Left lung (tissue), 10 donors: ENCODE data around the gene STK35. TPM values are rescaled to one million over a fixed set of nuclear protein-coding genes. Genes with fewer than 3 reads are reported as not detected.

Experiments used
- ATAC-seq: fragments of 200-7000 bp; cut with Tn5 transposase; one replicate; pipeline ENCODE4 v1.9.1; 2020; ENCODE audit warnings: moderate library complexity
- DNase-seq, 4 donors: peaks; one replicate each; pipeline ENCODE4 v3.0.0-alpha.2; 2013 to 2020
- H3K27ac ChIP-seq, 2 donors: fragments of 200-600 bp; sonication (generic) in 1 of 2; one replicate each; pipeline versions ENCODE4 v1.5.0 to v1.8.0; 2020 to 2021
- H3K27me3 ChIP-seq, 2 donors: fragments of 200-600 bp; sonication (generic) in 1 of 2; one replicate each; pipeline versions ENCODE4 v1.5.0 to v1.8.0; 2020 to 2021
- H3K36me3 ChIP-seq, 2 donors: fragments of 200-600 bp; sonication (generic) in 1 of 2; one replicate each; pipeline versions ENCODE4 v1.5.0 to v1.8.0; 2020 to 2021
- H3K4me1 ChIP-seq, 2 donors: fragments of 200-600 bp; one replicate each; pipeline ENCODE4 v1.8.0; 2021
- H3K4me3 ChIP-seq, 2 donors: fragments of 200-600 bp; sonication (generic) in 1 of 2; one replicate each; pipeline versions ENCODE4 v1.5.0 to v1.8.0; 2020 to 2021; ENCODE audit warnings: mild to moderate bottlenecking in 1 of 2
- H3K9me3 ChIP-seq, 2 donors: fragments of 200-600 bp; sonication (generic) in 1 of 2; one replicate each; pipeline versions ENCODE4 v1.5.0 to v1.8.0; 2020 to 2021
- intact Hi-C, 2 donors: fragments of 100-400 bp; cut with DNase I; formaldehyde crosslinking; loops; one replicate each; pipeline versions ENCODE4 v1.11.2 to v1.14.2; 2022
- polyA plus RNA-seq, 6 donors: library from polyadenylated mRNA; unstranded; fragments of 120-200 nt; gene quantifications; one replicate each; pipeline ENCODE4 v1.2.1, GENCODE V29; 2013; ENCODE audit not compliant: insufficient read length in 6 of 6
- total RNA-seq, 2 donors: library from RNA; stranded (reverse); fragmentation: NEBNext Ultra II Directional; extraction: Animal tissue kit (Norgen Biotek cat#: 25700); gene quantifications; one replicate each; pipeline ENCODE4 v1.2.1, GENCODE V29; 2021
- TF ChIP-seq, protein P1 (sequence below), 2 donors: fragments of 200-600 bp; sonication (generic) in 1 of 2; IDR thresholded peaks; one replicate each; pipeline versions ENCODE4 v1.5.0 to v1.8.0; 2021; ENCODE audit warnings: antibody characterized with exemption in 2 of 2
- donor health status: DM: no; HTN: yes; CAD: no.
- donor health status: DM: no; HTN: no; CAD: no.

The STK35 gene
- total and polyA plus RNA-seq, 8 donors = 15.8 to 20.7 (median 17.8) TPM

DNA sequence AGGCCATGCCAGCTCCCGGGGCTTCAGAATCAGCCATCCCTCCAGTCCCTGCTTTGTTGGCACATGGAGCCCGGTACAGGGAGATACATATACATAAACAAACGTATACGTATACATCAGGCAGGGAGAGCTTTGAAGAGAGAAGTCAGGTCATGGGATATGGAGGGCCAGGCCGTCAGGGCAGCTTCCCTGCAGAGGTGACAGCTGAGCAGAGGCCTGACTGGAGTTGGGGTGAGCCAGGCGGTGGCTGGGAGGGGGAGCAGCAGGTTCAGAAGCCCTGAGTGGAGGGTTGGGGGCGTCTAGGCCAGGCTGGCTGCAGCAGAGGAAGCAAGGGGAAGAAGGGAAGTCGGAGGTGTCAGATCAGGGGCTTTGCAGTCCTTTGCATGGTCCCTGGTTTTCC lies 61.7 kb downstream of the STK35 start:
- Histone ChIP-seq H3K4me1 (no peaks in the 10 kb centered on the region), H3K9me3 (no peaks in the 10 kb centered on the region), H3K36me3 (no peaks in the 10 kb centered on the region), H3K4me3 (no peak overlapping the region), H3K27ac (no peak overlapping the region), H3K27me3 (peaks cover 0 to 10% of the 10 kb centered on the region in 2 donors)
- ATAC-seq (no peak), DNase-seq (no peak)
- TF ChIP-seq, protein P1, sequence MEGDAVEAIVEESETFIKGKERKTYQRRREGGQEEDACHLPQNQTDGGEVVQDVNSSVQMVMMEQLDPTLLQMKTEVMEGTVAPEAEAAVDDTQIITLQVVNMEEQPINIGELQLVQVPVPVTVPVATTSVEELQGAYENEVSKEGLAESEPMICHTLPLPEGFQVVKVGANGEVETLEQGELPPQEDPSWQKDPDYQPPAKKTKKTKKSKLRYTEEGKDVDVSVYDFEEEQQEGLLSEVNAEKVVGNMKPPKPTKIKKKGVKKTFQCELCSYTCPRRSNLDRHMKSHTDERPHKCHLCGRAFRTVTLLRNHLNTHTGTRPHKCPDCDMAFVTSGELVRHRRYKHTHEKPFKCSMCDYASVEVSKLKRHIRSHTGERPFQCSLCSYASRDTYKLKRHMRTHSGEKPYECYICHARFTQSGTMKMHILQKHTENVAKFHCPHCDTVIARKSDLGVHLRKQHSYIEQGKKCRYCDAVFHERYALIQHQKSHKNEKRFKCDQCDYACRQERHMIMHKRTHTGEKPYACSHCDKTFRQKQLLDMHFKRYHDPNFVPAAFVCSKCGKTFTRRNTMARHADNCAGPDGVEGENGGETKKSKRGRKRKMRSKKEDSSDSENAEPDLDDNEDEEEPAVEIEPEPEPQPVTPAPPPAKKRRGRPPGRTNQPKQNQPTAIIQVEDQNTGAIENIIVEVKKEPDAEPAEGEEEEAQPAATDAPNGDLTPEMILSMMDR (IDR thresholded peaks at IDR 0.05) = no peak
- intact Hi-C loops = loop anchor here in 1 of 2 donors (10.0 kb wide), 1 partner anchor 69 kb away; no protein-coding TSS in a partner anchor

DNA sequence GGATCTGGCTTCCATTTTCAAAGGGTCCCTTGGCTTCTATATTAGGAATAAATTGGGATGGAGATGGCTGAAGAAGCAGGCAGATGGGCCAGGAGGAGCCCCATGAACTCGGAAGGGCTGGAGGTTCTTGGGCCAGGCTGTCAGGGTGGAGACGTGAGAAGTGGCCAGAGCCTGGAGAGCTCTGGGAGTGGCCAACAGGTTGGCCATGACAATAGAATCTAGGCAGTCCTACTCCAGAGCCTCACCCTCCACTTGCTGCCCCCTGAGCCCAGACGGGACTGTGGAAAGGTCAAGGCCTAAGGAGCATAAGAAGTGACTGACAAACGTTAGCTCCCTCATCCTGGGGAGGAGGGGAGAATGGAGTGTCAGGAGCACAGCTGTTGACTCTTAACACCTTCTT lies 62.1 kb downstream of the STK35 start:
- H3K27ac ChIP-seq = no peak overlapping the region
- DNase-seq (no peak), ATAC-seq (no peak)
- intact Hi-C loops = loop anchor here in 1 of 2 donors (10.0 kb wide), 1 partner anchor 69 kb away; no protein-coding TSS in a partner anchor
- TF ChIP-seq, protein P1 (IDR thresholded peaks at IDR 0.05) = no peak
- no peaks in the 10 kb centered on the region for H3K9me3 ChIP-seq
- H3K4me3 ChIP-seq = no peak overlapping the region
- H3K36me3 ChIP-seq = no peaks in the 10 kb centered on the region
- H3K4me1 ChIP-seq = no peaks in the 10 kb centered on the region
- H3K27me3 ChIP-seq = peaks cover 0 to 10% of the 10 kb centered on the region in 2 donors

DNA sequence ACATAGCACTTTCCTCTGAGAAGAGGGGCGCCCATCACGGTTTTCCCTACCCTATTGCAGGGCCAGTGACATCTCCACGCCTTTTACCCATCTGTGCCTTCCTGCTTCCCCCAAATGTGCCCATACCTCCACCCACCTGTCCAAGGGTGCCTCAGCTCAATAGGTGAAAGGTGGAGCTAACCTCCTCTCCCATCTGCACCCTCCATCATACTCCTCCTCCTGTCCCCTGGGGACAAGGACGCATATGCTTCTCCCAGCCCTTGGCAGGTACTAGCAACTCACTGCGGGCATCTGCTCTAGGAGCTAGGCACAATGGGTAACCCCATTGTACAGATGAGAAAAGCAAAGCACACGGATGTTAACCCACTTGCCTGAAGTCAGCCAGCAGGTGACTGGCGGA lies 62.8 kb downstream of the STK35 start:
- H3K27ac ChIP-seq = no peak overlapping the region
- intact Hi-C loops = loop anchor here in 1 of 2 donors (10.0 kb wide), 1 partner anchor 70 kb away; no protein-coding TSS in a partner anchor
- ATAC-seq (no peak), DNase-seq (no peak)
- no peaks in the 10 kb centered on the region for H3K4me1 ChIP-seq
- no peak overlapping the region for H3K4me3 ChIP-seq
- no peaks in the 10 kb centered on the region for H3K9me3 ChIP-seq
- no peaks in the 10 kb centered on the region for H3K36me3 ChIP-seq
- TF ChIP-seq, protein P1 (IDR thresholded peaks at IDR 0.05) = no peak
- peaks cover 0 to 10% of the 10 kb centered on the region in 2 donors for H3K27me3 ChIP-seq

DNA sequence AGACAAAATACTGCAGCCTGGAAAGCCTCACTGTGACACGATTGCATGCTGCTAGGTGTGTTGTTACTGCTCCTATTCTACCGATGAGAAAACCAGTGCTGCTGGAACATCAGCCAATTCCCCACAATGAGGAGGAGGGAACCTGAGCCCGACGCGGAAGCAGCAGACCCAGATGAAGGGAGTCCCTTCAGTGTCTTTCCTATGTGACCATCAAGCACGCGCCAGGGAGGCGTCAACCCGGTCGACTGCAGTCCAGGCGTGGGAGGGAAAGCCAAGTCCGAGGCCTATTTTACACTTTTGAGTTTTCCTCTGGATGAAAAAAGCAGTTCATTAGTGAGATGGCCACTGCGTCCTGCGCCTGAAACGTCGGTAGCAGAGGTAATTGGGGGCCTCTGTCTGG lies 63.3 kb downstream of the STK35 start:
- Histone ChIP-seq H3K9me3 (no peaks in the 10 kb centered on the region), H3K4me1 (no peaks in the 10 kb centered on the region), H3K36me3 (no peaks in the 10 kb centered on the region), H3K27ac (no peak overlapping the region), H3K27me3 (peaks cover 0 to 10% of the 10 kb centered on the region in 2 donors), H3K4me3 (no peak overlapping the region)
- intact Hi-C loops = loop anchor here in 1 of 2 donors (10.0 kb wide), 1 partner anchor 70 kb away; no protein-coding TSS in a partner anchor
- TF ChIP-seq, protein P1 (IDR thresholded peaks at IDR 0.05) = no peak
- ATAC-seq (no peak), DNase-seq (no peak)

DNA sequence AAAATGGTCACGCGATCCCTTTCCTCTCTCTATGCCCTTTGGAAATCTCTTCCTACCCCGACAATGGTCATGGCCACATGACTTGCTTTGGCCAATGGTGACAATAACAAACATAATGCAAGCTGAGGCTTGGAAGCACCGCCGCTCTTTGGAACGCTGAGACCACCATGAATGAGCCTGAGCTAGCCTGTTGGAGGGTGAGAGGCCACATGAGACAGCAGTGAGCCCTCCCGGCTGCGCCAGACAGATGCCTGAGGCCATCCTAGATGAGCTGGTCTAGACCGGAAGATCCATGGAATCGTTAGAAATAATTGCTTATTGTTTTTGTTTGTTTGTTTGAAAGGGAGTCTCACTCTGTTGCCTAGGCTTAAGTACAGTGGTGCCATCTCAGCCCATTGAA lies 64.2 kb downstream of the STK35 start:
- Histone ChIP-seq H3K4me1 (no peaks in the 10 kb centered on the region), H3K9me3 (no peaks in the 10 kb centered on the region), H3K36me3 (no peaks in the 10 kb centered on the region), H3K4me3 (no peak overlapping the region), H3K27me3 (peaks cover 0 to 13% of the 10 kb centered on the region in 2 donors), H3K27ac (no peak overlapping the region)
- no peak for DNase-seq
- ATAC-seq = no peak
- TF ChIP-seq, protein P1 (IDR thresholded peaks at IDR 0.05) = no peak
- intact Hi-C loops = loop anchor here in 1 of 2 donors (10.0 kb wide), 1 partner anchor 71 kb away; no protein-coding TSS in a partner anchor
